GM21447 (cell line): Measurements from ENCODE around the gene CYP24A1.

Source experiments
- ATAC-seq: cut with Tn5 transposase; IDR thresholded peaks from one replicate; pipeline ENCODE4 v1.9.1; 2021; ENCODE audit not compliant: unreplicated experiment

CYP24A1 gene

GRCh38 chr20:54158226-54158625, 15.6 kb downstream of the CYP24A1 start:
- ATAC-seq: no peak

DNA sequence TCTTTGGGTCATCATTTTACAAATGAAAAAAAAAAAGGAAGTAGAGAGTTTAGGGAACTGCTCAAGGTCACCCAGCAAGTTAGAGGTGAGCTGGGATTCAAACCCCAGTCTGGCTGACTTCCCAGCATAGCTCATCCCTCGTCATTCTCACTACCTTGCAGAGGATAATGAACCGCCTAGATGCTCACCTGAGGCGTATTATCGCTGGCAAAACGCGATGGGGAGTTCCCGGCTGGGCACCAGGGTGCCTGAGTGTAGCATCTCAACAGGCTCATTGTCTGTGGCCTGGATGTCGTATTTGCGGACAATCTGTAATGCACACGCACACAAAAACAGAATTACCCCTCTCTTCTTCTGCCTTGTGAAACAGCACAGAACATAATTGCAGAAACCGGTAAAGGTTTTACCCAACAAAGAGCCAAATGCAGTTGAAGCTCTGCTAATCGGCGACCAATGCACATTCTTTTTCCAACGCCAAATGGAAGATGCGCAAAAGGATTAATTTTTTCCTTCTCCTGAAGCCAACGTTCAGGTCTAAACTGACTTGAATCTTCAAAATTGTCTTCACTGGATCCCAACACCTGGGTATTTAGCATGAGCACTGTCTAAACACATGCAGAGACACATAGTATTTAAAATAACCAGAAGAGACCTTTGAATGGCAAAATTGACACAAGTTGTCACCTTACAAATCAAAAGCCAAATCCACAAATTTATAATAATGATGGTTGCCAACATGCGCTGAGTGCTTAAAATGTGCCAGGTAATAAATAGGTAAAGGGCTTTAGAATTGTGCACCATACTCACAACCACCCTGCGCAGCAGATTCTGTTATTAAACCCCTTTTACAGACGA, 16.6 kb downstream of the CYP24A1 start:
- no peak for ATAC-seq

GRCh38 chr20:54156522-54156921, 17.3 kb downstream of the CYP24A1 start:
- ATAC-seq: no peak

DNA sequence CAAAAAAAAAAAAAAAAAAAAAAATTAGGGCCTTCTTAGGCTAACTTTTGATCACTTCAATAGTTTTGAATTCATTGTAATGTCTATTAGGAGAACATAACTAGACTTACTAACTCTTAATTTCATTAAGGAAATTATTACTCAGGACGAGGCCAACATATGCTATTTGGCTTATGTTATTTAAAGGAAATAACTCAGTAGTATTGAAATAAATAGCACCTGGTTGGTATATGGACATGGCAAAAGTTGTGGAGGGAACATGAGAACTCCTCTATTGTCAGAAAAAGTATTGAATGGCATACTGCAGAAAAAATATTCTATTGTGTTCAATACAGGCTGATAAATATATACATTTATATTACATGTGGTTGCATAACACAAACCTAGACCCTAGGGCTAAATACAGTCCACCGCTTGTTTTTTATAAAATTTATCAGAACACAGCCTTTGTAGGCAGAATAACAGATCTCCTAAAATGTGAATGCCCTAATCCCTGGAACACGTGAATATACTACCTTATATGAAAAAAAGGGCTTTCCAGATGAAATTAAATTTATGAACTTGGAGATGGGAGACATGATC, 18.0 kb downstream of the CYP24A1 start:
- ATAC-seq: no peak

- ATAC-seq: no peak
These were observed 19.3 kb downstream of the CYP24A1 start for GRCh38 chr20:54154439-54154838.

DNA sequence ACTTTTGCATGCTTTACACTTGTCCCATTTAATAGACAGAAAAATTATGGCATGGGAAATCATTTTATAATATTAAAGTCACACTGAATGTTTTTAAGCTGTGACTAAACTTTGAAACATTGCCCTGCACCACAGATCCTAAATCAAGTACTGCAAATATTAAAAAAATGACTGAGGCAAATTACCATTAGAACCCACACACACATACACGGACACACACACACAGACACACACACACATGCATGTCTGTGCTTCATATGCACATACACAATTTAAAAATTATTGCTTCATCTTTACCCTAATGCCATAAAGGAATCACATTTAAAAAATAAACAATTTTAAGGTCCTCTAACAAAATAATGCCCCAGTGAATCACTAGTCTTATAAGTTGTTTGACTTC, 19.9 kb downstream of the CYP24A1 start:
- no peak for ATAC-seq

- no peak for ATAC-seq
These were observed 20.8 kb downstream of the CYP24A1 start for GRCh38 chr20:54153041-54153327.

DNA sequence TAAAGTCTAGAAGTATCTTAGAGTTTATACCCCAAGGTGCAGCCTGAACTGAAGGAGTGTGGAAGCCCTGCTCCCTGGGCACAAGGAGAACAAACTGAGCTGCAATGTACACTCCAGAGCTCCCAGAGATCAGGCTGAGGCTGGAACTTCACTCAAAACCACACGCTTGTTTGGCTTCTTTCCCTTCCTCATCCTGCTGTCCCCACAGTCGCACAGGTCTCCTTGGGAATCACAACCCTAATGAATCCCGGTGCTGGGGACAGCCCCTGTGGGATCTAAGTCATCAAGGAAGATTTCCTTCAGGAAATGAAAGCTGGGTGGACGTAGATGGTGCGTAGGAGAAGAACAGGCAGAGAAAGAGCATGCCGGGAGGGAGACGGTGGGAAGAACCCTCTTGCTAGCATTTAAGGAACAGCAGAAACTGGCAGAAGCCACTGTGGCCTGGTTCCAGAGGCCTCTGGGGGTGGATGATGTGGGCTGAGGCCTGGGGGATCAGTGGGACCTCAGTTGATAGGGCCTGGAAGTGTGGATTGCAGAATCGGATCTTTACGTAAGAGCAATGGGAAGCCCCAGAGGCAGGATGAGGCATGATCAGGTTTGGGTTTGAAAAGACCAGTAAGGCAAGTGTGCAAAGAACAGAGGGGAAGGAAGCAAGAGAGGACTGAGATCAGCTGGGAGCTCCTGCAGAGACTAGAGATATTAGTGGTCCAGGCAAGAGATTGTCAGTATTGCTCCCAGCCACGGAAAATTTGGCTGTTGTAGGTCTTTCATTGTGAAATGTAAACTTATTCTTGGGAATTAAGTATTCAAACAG, 21.4 kb downstream of the CYP24A1 start:
- no peak for ATAC-seq

DNA sequence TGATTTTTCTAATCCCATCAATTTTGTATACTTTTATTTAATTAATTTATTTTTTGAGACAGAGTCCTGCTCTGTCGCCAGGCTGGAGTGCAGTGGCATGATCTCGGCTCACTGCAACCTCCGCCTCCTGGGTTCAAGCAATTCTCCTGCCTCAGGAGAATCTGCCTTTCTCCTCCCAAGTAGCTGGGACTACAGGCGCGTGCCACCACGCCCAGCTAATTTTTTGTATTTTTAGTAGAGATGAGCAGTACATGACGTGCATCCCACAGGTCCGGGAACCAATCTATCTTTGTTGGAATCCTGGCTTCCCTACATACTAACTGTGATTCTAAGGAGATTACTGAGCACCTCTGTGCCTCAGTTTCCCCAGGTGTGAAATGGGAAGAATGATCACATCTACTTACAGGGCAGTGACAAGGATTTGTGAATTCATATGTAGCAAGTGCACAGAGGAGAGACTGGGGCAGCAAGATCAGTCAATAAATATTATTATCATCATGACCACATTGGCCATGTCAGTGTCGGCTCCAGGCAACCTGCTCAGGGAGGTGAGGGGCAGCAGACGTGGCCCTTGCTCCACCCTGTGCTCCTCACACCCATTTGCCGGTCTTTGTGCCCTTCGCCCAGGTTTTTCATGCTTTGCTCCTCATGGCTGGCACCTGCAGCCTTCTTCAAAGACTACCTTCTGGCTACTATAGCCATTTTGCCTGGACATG, 22.1 kb downstream of the CYP24A1 start:
- no peak for ATAC-seq

- no peak for ATAC-seq
These were observed 22.7 kb downstream of the CYP24A1 start for GRCh38 chr20:54151075-54151439.

GRCh38 chr20:54149765-54150264, 24.0 kb downstream of the CYP24A1 start:
- ATAC-seq: no peak

- ATAC-seq: no peak
These were observed 24.6 kb downstream of the CYP24A1 start for GRCh38 chr20:54148947-54149764.

GRCh38 chr20:54146672-54147071, 27.1 kb downstream of the CYP24A1 start:
- no peak for ATAC-seq

- ATAC-seq: no peak
These were observed 28.9 kb downstream of the CYP24A1 start for GRCh38 chr20:54144847-54145414.

DNA sequence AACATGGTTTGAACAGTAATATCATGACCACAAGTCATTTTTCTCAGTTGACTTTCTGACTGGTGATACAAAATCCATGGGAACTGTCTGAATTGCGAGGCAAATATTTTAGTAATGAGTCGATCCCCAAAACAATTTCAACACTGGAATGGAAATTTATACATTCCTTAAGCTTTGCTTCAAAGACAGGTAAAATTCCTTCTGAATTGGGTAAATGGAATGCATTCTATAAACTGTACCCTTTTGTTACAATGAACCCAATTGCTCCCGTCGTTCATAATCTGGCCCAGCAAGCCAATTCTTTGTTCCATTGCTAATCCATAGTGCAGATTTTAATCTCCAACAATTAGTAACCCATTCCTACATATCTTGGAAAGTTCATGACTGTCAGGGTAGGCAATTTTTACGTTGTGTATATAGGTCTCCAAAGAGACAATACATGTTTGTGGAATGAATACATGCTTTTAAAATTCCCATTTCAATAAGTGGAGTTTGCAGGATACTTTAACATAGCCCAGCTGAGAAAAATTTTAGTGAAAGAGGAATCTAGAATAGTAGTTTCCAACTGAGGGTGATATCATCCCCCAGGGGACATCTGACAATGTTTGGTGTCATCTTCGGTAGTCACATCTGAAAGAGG, 32.7 kb downstream of the CYP24A1 start:
- no peak for ATAC-seq

DNA sequence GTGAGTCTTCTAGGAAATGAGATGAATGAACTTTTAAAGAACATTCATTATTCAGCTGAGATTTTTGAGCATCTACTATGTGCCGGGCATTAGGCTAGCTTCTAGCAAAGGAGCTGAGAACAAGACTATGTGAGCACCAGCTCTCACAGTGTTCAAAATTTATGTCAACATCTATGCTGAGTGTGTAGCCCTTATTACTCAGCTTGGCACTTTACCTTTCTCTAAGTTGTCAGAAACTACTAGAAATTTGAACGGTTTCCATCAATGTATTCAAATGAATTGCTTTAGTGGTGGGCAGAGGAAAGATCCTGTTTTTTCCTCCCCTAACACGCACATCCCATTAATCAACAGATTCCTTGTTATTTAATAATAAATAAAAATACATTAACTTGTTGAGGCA, 33.3 kb downstream of the CYP24A1 start:
- ATAC-seq: no peak

- no peak for ATAC-seq
These were observed 33.7 kb downstream of the CYP24A1 start for GRCh38 chr20:54140067-54140466.

DNA sequence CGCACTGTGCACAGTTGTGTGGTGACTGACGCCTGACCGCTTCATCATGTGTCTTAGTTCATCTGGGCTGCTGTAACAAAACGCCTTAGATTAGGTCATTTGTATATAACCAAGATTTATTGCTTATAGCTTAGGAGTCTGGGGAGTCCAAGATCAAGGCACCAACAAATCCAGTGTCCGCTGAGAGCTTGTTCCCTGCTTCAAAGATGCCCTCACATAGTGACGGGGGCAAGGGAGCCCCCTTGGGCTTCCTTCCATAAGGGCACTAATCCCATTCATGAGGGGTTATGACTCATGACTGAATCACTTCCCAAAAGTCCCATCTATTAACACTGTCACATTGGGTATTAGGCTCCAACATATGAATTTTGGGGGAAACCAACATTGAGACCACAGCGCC, 34.6 kb downstream of the CYP24A1 start:
- no peak for ATAC-seq

DNA sequence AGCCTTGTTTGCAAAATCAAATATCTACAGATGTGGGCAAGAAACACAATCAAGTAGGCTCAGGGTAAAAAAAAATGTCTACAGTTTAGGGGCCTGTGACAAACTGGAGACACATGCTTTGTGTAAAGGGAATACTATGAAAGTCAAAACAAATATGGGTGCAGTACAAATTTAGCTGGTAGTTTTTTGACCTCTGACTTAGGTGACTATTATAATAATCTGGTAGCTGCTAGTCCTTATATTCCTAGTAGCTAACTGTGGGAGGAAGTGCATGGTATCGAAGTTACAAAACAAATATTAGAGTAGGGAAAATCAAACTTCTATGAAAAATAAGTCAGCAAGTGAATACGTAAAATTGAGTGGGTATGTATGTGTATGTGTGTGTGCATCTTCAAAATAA, 35.4 kb downstream of the CYP24A1 start:
- no peak for ATAC-seq

GRCh38 chr20:54137115-54137514, 36.7 kb downstream of the CYP24A1 start:
- no peak for ATAC-seq
